NCI-H1048 (cell line): Measurements from ENCODE around the gene PIK3AP1.

Experiments used
- DNase-seq: peaks from one replicate; lab custom pipeline; 2025; lab: John Stamatoyannopoulos, UW

PIK3AP1 gene

DNA sequence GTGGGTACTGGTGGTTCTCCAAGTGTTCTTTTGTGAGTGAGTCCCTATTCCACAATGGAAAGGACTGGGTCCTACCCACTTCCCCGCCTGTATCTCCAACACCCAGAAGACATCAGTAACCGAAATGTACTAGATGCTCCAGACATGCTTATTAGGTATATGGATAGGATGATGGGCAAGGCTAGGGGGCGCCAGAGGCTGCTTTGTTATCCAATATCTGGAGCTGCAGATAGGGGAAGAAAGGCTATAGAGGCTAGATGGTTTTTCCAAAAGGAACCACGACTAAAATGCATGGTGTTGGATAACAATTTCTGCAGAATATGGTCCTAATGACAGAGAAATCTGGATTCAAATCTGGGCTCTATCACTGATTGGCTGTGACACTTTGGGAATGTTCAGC lies 77.3 kb downstream of the PIK3AP1 start:
- no peak for DNase-seq

DNA sequence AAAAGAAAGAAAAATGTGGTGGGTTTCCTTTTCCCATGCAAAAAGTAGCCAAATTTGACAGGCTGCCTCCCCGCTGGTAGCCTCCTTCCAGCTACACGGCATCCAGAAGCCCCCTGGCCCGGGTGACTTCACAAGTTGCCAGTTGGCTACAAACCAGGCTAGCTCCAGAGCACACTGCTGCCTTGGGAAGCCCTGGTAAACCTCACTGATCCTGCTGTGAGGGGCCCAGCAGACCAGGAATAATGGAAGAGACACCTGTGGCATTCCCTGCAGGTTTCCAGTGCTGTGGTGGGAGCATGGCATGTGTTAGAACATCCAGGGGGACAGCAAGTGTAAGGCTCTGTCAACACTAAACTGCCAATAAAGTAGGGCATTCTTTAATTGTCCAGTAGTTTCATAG lies 77.8 kb downstream of the PIK3AP1 start:
- DNase-seq = no peak

DNA sequence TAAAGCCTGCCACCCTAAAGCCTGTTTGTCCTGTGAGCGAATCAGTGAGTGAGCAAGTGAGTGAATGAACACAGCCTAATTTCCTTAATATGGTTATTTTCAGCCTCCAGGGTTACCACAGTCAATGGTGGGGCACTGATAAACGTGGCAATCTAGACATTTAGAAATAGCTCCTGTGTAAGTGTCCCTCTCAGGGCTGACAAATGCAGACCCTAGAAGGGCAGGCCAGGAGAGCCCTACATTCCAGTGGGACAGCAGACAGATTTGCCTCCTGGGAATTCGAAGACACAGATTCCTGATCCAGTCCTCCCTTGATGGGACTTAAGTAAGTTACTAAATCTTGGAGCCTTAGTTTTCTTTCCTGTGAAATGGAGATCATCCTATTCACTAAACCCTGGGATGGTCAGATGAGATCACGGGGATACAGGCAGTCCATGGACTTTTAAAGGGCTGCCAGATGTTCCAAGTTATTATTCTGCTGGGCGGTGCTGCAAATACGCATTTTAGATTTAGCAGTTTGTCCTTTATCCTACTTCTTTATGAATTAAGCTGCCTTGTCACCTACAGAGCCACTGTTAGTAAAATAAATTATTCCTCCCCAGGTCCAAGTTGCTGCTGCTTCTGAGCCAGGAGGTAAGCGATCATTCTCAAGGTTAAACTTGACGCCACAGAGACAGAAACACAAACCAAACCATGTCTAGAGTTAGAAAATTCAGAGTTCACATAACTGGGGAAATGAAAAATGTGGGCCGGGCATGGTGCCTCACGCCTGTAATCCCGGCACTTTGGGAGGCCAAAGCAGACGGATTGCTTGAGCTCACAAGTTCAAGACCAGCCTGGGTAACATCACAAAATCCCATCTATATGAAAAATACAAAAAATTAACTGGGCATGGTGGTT lies 78.7 kb downstream of the PIK3AP1 start:
- no peak for DNase-seq

DNA sequence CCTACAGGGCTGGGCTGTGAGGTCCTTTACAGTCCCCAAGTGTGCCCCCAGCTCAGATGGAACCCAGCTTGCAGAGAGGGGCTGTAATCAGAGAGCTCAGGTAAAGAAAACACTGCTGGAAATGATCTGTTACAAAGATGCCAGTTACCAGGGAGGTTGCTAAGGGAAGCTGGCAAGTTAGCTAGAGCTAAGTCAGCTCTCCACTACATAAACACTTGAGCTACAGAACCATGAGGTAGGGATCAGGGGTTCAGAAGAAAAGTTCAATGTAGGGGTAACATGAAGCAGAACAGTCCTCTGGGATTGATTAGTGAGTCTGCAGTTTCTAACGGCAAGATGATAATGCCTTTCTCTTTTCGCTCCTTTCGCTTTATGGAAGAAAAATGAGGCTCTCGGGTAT lies 80.4 kb downstream of the PIK3AP1 start:
- no peak for DNase-seq

DNA sequence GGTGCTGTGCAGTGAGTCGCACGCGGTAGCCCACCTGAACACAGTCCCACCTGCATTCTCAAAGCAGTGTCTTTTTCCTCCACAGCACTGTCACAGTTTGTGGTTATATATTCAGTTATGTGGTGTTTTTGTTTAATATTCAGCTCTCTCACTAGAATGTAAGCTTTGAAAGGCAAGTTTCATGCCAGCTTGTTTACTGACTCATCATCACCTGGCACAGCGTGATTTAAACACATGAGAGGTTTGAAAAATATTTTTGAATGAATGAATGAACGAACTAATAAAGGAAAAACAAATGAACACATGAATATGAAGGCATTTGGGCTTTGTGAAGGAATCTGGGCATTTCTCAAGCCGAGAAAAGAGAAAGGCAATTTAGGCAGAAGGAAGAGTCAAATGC lies 81.6 kb downstream of the PIK3AP1 start:
- no peak for DNase-seq

DNA sequence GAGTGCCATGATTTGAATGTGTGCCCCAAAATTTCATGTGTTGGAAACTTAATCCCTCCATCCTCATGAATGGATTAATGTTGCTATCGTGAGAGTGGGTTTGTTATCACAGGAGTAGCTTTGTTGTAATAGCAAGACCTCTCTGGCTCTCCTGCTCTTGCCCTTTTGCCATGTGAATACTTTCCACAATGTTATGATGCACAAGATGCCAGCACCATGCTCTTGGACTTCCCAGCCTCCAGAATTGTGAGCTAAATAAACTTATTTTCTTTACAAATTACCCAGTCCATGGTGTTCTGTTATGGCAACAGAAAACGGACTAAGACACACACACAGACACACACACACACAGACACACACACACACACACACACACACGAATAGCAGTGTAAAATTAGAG lies 82.2 kb downstream of the PIK3AP1 start:
- DNase-seq = no peak

DNA sequence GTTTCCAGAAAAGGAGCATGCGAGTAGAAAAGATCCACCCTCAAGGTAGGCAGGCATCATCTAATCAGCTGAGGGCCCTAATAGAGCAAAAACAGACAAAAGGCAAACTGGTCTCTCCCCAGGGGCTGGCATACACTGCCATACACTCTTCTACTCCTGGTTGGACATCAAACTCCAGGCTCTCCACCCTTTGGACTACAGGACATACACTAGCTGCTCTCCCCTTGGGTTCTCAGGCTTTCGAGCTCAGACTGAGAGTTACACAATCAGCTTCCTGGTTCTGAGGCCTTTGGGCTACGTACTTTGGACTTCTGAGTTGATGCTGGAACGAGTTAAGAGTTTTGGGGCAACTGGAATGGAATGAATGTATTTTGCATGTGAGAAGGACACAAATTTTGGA lies 82.6 kb downstream of the PIK3AP1 start:
- DNase-seq = no peak

DNA sequence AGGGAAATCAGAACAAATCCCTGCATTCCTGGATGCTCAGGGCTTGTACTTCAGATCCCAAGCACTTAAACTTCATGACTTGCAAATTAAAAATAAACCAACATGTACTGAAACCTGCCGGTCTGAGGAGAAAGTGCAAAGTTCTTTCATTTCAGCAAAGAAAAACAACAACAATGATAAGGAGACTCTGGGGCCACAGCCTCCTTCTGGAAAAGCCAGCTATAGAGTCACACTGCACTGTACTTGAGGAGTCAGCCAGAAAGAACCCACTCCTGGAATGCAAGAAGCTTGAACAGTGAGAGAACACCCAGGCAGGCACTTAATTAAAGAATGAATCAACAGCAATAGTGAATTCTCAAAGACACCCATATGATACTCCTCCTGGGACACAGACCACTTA lies 83.8 kb downstream of the PIK3AP1 start:
- DNase-seq = no peak

DNA sequence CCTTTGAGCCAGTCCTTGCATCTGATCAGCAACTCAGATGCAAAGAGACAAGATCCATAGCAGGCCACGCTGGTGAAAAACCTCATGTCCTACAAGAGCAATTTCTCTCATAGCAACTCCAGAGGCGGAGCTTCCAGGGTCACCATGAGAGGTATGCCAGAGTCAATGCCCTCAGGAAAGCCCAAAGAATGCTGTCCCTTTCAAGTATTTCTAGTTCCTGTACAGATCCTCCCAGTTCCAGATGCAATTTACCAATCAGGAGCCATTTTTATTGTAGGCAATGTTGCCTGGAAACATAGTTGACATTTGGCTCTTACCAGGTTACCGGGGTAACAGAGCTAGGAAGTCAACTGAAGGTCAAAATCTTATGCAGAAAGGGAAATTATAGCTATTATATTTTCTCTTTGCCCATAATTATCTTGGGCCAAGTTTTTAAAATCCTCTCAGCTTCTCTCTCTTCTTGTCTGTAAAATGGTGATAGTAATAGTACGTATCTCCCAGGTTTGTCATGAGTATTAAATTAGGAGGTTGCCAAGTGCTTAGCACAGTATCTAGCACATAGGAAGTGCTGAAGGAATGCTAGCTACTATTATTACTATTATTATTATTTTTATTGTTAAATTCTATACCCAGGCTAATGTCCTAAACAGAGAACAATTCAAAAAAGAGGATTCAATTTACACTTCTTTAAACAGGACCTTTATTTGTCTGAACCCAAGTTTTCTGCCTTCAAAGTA lies 87.2 kb downstream of the PIK3AP1 start:
- DNase-seq = no peak

DNA sequence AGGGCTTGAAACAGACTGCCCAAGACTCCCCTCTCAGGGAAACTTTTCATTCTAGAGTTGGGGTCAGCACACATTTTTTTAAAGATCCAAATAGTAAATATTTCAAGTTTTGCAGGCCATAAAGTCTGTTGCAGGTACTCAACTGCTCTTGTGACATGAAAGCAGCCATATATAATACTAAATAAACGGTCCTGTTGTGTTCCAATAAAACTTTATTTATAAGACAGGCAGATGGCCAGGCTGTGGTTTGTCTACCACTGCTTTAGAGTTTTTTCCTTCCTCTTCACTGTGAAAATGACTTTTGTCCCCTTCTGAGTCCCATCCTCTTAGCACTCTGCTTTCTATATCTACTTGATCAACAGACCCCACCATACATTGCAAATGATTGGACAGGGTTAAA lies 93.0 kb downstream of the PIK3AP1 start:
- no peak for DNase-seq

DNA sequence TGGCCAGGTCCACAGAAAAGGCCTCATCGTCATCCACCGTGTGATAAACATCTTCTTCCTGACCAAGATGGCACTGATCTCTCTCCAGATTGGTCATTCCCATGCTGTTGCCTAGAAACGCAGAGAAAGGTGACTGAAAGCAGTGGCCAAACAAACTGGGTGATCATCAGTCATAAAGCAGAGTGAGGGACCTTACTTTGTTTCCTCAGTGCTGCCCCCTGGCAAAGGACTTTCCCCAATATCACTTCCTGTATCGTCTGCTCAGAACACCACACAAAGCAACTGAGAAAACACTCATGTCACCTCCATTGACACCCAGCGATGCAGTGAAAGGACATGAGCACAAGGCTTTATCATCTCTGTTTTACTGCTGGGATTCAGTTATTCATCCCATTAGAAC lies 93.5 kb downstream of the PIK3AP1 start:
- DNase-seq = no peak

DNA sequence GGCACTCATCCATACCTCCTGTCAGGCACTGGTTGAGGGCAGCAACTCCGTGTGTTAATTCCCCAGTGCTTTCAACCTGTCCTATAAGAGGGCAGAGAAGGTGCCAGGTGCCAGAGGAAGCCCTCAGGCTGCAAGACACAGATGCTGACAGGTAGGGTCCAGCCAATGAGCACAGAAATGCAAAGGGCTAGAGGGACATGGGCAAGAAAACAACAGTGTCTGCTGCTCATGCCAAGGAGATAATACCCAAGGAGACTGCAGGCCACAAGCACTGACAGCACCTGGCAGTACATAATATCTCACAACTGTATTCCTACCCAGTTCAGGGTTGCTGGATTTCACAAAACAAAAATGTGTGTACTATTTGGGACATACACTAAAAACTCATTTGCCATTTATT lies 95.1 kb downstream of the PIK3AP1 start:
- DNase-seq = no peak

DNA sequence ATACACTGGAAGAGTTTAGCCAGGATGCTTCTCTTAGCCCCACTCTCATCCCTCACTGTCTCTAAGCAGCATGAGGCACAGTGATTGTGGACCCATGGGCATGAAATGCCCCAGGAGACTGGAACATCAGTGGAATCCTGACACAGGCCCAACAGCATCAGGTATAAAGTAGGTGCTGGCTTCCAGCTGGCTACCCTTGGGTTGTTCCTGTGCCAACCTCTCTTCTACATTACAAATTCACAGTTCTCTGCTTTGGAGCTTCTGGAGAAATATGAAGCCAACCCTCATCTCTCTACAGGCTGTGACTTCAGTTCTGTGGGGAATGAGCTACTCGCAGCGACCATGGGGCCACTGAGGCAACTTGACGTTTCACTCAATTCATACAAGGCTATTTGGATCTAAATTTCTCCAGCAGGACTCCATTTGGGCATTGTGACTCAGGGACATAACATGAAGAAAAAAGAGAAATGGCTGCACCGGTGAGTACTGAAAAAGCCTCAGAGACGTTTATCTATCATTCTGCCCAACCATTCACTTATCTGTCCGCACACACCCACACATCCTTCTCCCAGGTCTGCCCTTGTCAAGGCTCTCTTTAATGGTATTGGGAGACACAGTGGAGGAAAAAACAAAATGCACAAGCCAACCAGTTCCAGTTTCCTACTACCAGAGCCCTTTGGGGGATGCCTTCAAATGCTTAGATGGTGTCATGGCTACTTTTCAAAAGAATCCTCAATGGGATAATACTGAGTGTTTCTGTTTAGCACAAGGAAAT lies 98.1 kb downstream of the PIK3AP1 start:
- DNase-seq = no peak

DNA sequence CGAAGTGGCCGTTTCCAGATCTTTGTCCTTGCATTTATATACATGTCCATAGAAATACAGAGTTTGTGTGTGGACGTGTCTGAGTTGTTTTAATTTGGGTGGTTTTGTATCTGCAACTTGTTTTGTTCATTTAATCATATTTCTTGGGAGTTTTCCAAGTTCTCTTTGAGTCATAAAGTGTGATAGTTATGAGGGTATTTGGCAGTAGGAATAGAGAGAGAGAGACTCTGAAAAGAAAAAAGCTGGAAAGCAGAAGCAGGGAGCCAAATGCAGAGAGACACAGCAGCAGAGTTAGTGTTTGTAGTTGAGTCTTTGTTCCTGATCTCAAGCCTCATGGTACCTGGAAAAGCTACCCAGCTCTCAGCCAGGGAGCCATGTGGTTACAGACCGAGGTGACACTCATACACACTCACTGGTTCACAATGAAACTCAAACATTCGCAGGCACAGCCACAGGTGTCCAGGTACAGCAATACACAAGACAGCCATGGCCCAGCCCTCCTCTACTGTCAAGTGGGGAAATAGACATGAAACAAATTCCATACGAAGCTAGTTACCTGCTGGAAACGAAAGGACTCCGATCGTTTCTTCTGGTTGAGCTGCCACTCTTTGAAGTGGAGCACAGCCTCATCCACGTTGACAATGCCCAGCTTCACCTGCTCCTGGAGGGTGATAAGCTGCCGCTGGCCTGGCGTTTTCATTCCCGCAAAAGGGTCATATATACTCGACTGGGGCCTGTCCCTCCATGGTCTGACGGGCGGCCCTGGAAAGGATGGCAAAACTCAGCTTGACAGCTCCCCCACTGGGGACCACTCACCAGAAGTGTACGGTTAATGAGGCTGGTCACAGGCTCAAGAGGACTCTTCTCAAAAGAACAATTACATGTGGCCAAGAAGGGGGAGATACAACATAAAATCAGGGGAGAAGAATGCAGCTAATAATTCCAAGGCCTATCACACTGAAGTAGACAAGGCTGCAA lies 100.2 kb downstream of the PIK3AP1 start:
- DNase-seq = no peak

DNA sequence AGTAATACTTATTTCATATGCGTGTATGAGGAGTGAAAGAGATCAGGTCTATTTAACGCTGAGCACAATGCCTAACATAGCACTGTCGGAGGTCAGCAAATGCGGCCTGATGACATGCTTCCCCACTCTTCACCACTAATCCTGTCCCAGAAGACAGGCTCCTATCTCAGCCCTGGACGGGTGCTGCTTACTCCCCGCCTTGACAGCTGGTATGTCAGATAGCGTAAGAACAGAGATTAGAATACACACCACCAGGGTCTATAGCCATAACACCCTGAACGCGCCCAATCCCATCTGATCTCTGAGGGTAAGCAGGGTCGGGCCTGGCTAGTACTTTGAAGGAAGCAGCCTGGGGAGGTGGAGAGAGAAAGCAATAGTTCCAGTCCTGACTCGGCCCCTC lies 101.2 kb downstream of the PIK3AP1 start:
- no peak for DNase-seq

DNA sequence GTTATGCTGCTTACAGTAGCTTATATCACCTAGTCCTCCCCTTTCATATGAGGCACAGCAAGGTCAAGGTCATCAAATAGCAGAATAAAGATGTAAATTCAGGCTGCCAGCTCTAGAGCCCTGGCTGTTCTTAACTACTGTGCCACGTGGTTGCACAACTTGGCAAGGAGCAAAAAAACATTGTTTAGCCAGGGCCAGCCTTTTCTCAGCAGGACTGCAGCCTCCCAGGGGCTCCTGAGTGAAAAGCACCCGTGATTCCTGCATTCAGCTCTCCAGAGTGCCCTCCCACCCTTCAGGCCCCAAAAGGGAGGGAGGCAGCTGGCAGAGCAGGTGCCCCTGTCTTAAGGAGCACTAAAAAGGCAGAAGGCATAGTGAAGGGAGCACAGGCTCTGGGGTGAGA lies 101.7 kb downstream of the PIK3AP1 start:
- DNase-seq = no peak

DNA sequence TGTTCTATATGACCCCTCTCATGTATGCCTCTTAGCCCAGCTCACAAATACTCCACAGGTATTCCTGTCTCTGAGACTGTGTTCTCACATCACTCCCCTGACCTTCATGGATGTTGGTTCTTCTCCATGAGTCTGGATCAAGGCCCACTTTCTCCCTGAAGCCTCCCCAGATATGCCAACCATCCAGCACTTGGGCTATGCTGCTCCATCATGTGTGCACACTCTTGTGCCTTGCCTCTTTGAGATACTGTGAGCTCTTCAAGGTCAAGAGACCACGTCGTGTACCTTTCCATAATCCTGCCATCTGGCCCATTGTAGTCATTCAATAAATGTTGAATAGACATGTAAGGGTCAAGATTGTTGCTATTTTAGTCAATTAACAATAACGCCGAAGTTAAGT lies 103.4 kb downstream of the PIK3AP1 start:
- no peak for DNase-seq

DNA sequence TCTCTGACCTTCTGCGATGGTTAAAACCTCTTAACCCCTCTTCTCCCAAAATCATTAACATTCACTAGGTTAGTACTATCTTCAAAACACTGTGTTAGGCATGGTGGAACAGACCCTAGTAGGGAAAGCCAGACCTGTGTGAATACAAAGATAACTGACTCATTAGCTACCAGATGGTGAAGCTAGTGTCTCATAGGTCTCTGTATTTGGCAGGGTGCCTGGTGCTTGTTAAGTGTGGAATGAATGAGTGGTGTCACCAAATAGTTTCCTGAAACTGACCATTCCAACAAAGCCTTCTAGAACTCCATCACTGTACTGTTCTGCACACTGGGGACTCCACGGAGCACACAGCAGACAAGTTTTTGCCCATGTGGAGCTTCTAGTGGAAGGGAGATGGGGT lies 105.8 kb downstream of the PIK3AP1 start:
- no peak for DNase-seq

DNA sequence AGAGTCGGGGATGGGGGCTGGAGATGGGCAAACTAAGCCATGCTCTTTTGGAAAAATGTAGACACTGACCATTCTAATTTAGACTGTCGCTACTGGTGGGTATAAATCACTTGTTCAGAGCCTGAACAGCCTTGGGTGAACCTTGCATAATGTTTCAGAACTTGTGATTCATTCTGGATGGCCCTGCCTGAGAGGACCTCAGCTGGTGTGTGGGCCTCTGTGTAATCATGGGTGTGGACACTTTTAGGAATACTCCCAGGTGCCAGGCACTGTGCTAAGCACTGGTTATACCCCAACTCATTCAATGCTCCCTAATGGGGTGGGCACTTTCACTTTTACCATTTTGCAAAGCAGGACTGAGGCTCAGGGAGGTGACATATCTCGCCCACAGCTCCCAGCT lies 106.7 kb downstream of the PIK3AP1 start:
- DNase-seq = no peak

DNA sequence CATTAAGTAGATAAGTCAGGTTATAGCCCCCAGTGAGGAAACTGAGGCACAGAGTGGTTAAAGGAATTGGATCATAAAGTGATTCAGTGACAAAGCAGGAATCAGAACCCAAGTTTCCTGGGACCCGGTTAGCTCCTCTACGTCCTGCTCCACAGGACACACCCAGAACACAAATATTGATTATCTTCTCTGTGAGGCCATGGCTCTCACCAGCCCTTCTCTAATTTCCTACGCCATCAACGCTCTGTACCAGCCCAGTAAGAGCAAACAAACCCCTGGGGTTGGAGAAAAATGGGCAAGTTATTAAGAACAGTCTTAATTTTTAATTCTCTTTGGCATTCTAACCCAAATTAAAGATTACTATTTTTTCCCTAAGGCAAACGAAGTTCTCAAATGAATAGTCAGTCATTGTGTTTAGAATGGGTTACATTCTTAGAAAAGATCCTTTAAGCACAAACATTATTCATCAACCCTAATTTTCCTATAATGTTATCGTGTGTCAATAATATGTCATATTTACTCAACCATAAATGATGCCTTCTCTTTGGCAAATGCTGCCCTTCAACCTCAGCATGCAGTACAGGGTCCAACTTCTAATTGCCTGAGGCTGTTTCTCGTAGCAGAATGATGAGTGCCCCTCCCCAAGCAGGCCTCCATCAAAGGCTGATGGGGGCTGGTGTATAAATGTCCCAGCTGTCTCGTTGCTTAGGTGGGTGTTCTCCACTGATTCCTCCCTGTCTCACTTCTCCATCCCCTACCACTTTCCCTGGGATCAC lies 108.1 kb downstream of the PIK3AP1 start:
- DNase-seq = no peak

DNA sequence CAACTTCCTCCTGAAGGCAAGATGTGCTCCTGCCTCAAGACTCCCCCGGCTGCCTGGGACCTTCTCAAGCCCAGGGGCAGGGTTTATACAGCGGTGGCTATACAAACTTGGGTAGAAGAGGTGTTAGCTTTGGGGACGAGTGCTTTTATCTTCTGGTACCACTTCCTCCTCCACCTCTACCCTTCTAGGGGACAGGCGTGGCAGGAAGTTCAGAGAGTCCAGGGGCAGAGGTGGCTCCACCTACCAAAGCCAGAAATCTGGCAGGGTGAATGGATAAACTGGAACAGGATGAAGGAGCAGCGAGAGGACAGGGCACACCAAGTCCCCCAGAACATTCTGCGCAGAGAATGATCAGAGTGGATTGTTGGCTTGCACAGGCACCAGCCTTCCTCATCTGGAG lies 109.5 kb downstream of the PIK3AP1 start:
- no peak for DNase-seq
